GM18505 (cell line): ENCODE measurements around the gene GALNT14.

ENCODE experiments used
- ATAC-seq: cut with Tn5 transposase; IDR thresholded peaks from one replicate; pipeline ENCODE4 v1.9.1; 2021; ENCODE audit not compliant: unreplicated experiment
- POLR2A ChIP-seq: IDR thresholded peaks from 4 replicates; pipeline ENCODE4 v1.6.1; 2011; ENCODE audit warnings: borderline replicate concordance; ENCODE audit not compliant: insufficient read depth, insufficient read length; ENCODE audit errors: extremely low read depth

Gene GALNT14

DNA sequence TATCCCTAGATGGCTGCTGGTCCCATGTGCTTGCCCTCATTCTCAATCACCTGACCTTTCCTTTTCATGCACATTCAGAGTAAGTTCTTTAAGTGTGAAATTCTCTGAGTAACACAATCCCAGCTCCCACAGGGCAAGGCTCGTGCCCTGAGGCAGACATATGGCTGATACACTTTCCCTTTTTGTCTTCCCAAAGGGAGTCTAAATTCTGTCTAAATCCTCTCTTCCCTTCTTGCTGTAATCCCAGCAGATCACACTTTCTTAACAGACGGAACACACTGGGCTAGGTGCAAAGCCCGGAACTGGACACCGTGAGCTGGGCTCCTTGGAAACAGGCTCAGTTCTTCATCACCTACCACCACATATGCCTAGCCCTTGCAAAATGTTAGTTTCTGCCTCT lies 147.6 kb downstream of the GALNT14 start:
- no peak for ATAC-seq
- TF ChIP-seq POLR2A = no peak

DNA sequence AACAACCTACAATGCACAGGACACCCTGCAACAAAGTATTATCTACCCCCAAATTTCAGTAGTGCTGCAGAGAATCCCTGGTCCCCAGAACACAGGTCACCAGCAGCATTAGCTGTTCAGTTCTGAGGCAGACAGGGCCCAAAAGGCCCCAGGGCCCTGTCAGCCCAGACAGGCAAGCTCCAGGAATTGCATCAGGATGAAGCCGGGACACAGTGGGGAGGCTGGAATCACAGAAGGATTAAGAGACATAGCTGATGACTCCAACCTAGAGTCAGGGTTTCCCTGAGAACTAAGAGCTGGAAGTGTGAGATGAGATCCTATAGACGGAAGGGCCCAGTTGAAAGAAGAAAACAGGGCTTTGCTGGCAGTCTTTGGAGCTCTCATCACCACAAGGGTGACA lies 148.1 kb downstream of the GALNT14 start:
- TF ChIP-seq POLR2A = no peak
- no peak for ATAC-seq

DNA sequence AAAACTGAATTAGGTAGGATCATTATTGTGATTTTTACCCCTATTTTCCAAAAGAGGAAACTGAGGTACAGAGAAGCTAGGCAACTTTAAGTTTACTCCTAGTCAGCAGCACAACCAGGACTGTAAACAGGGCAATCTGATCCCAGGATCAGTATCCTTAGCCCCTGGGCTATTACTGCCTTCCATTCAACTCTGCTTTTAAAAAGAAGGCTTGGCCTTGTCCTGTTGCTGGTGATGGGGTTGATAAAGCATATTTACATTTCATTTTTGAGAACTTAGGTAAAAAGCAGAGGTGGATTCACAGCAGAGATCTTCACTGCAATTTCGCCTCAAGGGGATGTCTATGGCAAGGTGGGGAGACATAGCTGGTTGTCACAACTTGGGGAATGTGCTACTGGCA lies 148.5 kb downstream of the GALNT14 start:
- no peak for ATAC-seq
- no peak for TF ChIP-seq POLR2A

DNA sequence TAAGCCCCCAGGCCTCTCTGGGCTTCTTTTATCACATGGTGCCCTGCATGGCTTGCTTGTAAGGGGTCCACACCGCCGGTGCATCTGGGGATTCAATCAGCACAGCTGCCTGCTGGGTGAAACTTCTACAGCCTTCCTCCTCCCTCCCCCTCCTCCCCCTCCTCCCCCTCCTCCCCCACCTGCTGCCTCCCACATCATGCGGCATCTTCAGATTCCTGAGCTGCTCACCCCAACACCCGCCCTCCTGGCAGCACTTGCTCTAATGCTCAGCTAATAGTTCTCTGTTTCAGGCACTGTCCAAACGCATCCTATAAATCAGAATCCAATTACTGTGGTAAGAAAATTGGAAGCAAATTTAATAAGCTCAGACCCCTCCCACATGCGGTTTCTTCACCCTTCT lies 150.7 kb downstream of the GALNT14 start:
- no peak for ATAC-seq
- TF ChIP-seq POLR2A = no peak

DNA sequence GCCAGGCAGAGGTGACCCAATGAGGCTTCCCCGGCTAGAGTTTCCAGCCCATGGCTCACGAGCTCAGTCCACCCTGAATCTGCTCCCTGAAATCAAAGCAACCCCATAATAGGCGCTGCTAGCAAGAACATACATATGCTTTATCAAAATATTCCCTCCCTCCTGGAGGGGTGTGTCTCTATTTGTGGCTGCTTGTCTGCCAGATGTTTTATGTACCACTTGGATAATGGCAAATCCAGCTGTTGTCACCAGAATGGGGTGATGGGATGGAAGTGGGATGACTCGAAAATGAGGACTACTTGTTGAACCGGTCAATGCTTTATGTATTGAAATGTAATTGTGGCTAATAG lies 152.0 kb downstream of the GALNT14 start:
- ATAC-seq = no peak
- TF ChIP-seq POLR2A = no peak

DNA sequence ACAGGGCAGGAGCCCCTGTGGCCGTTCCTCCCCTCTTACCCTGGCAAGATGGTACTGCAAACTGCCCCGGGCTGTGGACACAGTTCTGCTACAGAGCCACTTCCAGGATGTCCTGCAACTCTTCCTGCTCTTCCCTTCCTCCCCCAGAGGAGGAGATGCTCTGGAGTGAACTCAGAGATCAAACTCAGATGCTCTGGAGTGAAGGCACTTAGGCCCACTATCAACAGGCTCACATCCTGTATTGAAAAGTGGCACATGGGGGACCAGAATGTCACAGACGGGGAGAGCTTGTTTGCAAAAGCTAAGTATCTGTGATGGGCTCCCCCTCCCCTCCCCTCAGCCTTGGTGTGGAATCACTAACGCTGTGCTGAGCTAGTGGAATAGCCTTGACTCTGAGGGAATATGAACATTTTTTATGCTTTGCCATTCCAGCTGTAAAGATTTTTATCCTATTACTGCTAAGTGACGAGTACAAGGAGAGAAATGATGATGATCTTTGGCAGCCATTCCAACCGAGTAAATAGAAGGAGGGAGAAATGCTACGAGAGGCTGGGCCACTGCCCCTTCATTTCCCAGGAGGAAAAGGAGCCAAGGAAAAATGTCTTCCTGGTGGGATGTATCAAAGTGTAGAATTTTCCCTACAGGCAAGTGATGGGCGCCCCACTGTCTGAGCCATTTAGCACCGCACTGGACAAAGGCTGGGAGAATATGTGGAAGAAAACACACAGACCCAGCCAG lies 152.6 kb downstream of the GALNT14 start:
- no peak for TF ChIP-seq POLR2A
- ATAC-seq = no peak

DNA sequence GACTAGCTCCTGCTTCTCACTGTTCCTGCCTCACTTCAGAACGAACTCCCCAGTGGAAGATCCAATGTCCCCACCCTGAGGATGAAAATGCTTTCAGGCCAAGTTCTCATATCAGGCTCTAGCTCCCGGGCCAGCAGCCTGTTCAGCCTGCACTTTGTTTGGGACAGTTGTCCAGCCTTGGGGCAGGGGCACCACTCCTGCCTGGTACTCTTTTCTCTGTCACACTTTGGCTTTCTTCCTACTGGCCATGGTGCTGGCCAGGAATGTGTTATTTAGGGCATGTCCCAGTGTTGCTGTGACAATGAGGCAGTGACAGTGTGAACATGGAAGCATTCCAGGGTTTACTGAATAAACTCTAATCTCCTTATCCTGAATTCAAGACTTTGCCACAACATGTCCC lies 154.1 kb downstream of the GALNT14 start:
- no peak for ATAC-seq
- no peak for TF ChIP-seq POLR2A

DNA sequence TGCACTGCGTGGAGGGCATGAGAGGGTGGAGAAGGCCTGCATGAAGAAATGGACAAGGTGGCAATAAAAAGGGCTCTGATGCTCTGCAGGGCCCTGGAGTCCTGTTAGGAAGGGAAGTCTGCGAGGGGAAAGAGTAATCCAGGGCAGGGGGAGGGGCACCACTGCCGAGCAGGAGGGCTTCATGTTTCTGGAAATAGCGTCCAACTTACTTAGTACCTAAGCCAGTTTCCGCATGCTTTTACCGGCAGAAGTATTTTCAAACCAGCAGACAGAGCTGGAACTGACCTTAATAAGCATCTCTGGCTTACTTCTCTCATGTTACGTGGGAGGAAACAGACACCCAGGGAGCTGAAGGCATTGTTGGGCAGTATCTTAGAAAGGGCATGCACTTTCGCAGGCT lies 156.7 kb downstream of the GALNT14 start:
- ATAC-seq = no peak
- no peak for TF ChIP-seq POLR2A

DNA sequence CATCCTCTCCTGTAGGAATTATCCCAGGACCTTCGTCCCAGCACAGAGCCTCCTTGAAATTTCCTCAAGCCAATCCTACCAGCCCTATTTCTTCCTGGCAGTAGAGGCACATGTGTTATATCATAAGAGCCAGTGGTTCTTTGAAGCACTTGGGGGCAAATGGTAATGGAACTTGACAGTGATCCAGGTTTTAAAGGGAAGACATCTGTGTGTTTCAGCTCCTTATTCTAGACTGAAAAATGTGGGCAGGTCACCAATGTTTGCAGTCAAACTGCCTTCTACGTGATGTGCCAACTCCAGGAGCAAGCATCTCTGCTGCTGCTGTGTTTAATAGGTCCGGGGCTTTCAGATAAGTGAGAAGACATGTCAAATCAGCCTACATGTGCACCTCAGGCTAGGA lies 157.1 kb downstream of the GALNT14 start:
- ATAC-seq = no peak
- no peak for TF ChIP-seq POLR2A

DNA sequence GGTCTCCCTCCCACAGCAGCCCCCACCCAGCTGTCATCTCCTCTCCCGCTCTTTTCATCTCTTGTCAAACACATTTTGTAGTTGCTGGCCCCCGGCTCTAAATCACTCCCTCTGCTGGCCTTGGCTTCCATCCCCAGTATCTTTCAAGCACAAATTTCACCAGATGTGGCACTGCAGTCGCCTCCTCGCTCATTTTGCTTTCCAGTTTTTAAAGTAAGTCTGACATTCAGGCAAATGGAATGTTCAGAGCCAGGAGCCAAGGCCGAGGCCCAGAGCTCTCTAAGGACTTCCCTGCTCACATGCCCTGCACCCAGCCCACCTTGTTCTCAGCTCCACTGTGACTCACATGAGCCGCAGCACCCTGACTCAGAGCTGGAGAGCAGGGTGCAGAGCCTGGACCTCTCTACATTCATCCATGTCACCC lies 158.4 kb downstream of the GALNT14 start:
- ATAC-seq = no peak
- no peak for TF ChIP-seq POLR2A

DNA sequence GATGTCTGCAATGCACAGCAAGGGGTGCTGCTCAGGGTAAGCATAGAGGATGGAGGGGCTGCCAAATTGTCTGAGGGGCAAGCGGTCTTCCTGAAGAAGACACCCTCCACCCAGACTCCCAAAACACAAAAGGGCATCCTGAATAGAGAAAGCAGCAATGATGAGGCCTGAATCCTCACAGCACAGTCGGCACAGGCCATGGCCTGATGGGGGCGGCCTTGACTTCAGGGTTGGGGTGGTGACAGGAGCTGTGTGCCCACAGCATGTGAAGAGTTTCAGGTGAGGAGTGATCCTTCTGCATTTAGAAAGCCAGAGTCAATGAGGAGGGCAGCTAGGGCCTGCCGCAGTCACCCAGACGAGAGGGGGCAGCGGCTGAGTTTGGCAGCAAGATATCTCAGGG lies 159.4 kb downstream of the GALNT14 start:
- no peak for ATAC-seq
- no peak for TF ChIP-seq POLR2A

DNA sequence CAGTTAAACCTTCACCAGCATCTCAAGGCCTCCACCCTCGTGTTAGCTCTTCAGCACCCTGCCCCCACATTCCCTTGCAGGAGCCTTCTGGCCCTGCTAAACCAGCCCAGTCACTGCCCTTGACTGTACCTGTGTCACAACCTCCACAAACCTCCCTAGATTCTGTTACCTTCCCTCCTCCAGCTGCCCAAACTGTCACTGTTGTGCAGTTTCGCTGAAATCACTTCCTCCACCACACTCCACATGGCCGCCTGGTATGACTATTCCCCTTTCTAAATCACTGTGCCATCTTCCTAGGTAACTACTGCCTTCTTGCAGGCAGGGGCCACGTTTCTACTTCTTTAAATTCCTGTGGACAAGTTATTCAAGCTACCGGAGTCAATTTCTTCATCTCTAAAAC lies 160.2 kb downstream of the GALNT14 start:
- ATAC-seq = no peak
- TF ChIP-seq POLR2A = no peak

DNA sequence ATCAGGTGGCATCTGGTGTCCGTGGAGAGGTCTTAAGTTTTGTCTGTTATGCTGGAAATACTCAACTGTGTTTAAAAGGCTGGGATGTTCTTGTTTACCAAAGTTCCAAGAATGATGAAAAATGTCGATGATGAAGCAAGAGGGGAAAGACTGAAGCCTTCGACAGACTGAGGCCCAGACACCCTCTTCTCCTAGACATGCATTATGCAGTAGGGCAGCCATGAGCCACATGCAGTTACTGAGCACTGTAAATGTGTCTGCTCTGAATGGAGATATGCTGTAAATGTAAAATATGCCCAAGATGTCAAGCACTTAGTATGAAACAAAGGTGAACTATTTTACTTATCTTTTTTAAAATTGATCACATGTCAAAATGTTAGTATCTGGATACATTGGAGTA lies 163.1 kb downstream of the GALNT14 start:
- TF ChIP-seq POLR2A = no peak
- no peak for ATAC-seq

DNA sequence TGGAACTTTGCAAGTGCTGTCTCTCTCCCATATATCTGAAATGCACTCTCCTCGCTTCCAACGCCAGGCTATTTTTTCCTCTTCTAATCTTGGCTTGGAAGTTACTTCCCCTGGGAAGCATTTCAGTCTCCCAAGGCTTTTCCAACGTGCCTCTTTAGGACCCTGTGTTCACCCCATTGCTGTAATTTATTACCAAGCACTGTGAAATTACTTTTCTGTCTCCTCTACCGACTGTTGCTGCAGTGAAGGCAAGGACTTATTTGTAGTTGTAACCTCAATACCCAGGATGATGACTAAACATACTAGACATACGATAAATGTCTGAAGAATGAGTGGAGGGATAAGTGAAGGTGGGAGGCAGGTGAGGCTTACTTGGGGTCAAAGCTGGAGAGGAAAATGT lies 163.7 kb downstream of the GALNT14 start:
- TF ChIP-seq POLR2A = no peak
- ATAC-seq = no peak

DNA sequence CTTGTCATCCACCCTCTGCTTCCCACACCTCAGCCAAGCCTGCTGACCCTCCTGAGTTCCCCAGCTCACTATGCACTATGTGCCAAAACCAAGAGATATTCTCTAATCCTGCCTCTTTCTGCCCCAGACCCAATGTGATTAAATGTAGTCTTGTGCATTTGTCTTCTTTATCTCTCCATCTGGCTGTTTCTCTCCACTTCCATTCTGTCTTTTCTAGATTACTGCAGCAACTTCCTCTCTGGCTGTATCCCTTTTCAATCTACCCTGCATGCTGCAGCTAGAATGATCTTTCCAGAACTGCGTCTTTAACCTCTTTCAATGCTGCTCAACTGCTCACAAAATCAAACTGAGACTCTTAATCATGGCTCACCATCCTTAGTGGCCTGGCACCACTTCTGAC lies 164.1 kb downstream of the GALNT14 start:
- no peak for TF ChIP-seq POLR2A
- no peak for ATAC-seq
